ENCODE data around the gene MBD5. TPM values are rescaled to one million over a fixed set of nuclear protein-coding genes. Genes with fewer than 3 reads are reported as not detected.

The MBD5 gene
- total and polyA plus RNA-seq, 11 donors = 6.8 to 44.4 (median 24.9) TPM

- Histone ChIP-seq H3K36me3 (peaks cover 0 to 32% (median 11%) of the 10 kb centered on the region in 9 donors), H3K27ac (no peak overlapping the region), H3K27me3 (no peaks in the 10 kb centered on the region), H3K4me3 (no peak overlapping the region), H3K9me3 (no peaks in the 10 kb centered on the region), H3K4me1 (no peaks in the 10 kb centered on the region)
- intact Hi-C loops (cut with DNase I) = no loop called here
- DNase-seq (no peak), ATAC-seq (no peak)
- TF ChIP-seq POLR2A (IDR thresholded peaks at IDR 0.05) = no peak
- WGBS, 4 donors = 97 to 100% (median 98%) methylated on average over 1 of the region's 1 CpG
Measured at GRCh38 chr2:148184976-148185375, 164.1 kb downstream of the MBD5 start.

GRCh38 chr2:148194882-148195281 lies 174.0 kb downstream of the MBD5 start:
- no peak for ATAC-seq

GRCh38 chr2:148201075-148202004 lies 180.4 kb downstream of the MBD5 start:
- Histone ChIP-seq H3K4me1 (no peaks in the 10 kb centered on the region), H3K27ac (no peak overlapping the region), H3K36me3 (no peaks in the 10 kb centered on the region), H3K9me3 (no peaks in the 10 kb centered on the region), H3K27me3 (no peaks in the 10 kb centered on the region), H3K4me3 (no peak overlapping the region)
- no peak for TF ChIP-seq POLR2A (IDR thresholded peaks at IDR 0.05)
- TF ChIP-seq CTCF (IDR thresholded peaks at IDR 0.05) = peak in 9 of 12 donors; percentile 7 to 42 (median 28)
- intact Hi-C loops (cut with DNase I) = no loop called here
- 88 to 94% (median 91%) methylated on average over 14 to 15 of the region's 15 CpGs for WGBS, 4 donors
- ATAC-seq (peak in 3 of 4 donors; percentile 38 to 81 (median 69)), DNase-seq (peak; percentile 13 to 44 (median 33))

More at GRCh38 chr2:148194882-148195281, 174.0 kb downstream of the MBD5 start:
- DNase-seq = no peak
- intact Hi-C loops (cut with DNase I) = no loop called here
- no peak for TF ChIP-seq CTCF (IDR thresholded peaks at IDR 0.05)
- no peak for TF ChIP-seq POLR2A (IDR thresholded peaks at IDR 0.05)
- no peak overlapping the region for H3K4me3 ChIP-seq
- H3K36me3 ChIP-seq = no peaks in the 10 kb centered on the region
- no peaks in the 10 kb centered on the region for H3K9me3 ChIP-seq
- no peak overlapping the region for H3K27ac ChIP-seq
- no peaks in the 10 kb centered on the region for H3K27me3 ChIP-seq
- no peaks in the 10 kb centered on the region for H3K4me1 ChIP-seq

GRCh38 chr2:148202237-148202636 lies 181.3 kb downstream of the MBD5 start:
- H3K4me3 ChIP-seq = no peak overlapping the region
- H3K9me3 ChIP-seq = no peaks in the 10 kb centered on the region
- no peaks in the 10 kb centered on the region for H3K36me3 ChIP-seq
- no peak overlapping the region for H3K27ac ChIP-seq
- H3K27me3 ChIP-seq = no peaks in the 10 kb centered on the region
- intact Hi-C loops (cut with DNase I) = no loop called here
- TF ChIP-seq CTCF (IDR thresholded peaks at IDR 0.05) (no peak), POLR2A (IDR thresholded peaks at IDR 0.05) (no peak)
- ATAC-seq = no peak
- DNase-seq = no peak
- no peaks in the 10 kb centered on the region for H3K4me1 ChIP-seq
